OCI-LY3 (cell line): ENCODE measurements around the gene SIL1.

Experiments
- H2AFZ ChIP-seq: fragments of 200-600, 300-600 bp; shearing (Covaris generic); 2 replicates; pipeline ENCODE4 v1.6.0; 2014; ENCODE audit warnings: antibody characterized with exemption, low read depth, low read length
- H3K27ac ChIP-seq: fragments of 200-600, 300-600 bp; sonication (generic); 2 replicates; pipeline ENCODE4 v1.5.1; 2014; ENCODE audit warnings: mild to moderate bottlenecking, low read length, moderate library complexity, mixed read lengths
- H3K27me3 ChIP-seq: fragments of 200-600, 300-600 bp; sonication (generic); 2 replicates; pipeline ENCODE4 v1.6.1; 2014; ENCODE audit warnings: low read depth, low read length, mixed read lengths
- H3K36me3 ChIP-seq: fragments of 200-600, 300-600 bp; sonication (generic); replicated peaks from 2 replicates; pipeline ENCODE3; 2014; ENCODE audit warnings: low read depth, low read length, mixed read lengths
- H3K4me1 ChIP-seq: fragments of 300-600, 200-600 bp; sonication (generic); 2 replicates; pipeline ENCODE4 v1.6.1; 2014; ENCODE audit warnings: low read length, mixed read lengths
- H3K4me2 ChIP-seq: fragments of 200-600, 300-600 bp; sonication (generic); 2 replicates; pipeline ENCODE4 v1.6.1; 2014; ENCODE audit warnings: low read length, mixed read lengths
- H3K4me3 ChIP-seq: fragments of 300-600, 200-600 bp; sonication (generic); 2 replicates; pipeline ENCODE4 v1.5.1; 2014; ENCODE audit warnings: antibody characterized with exemption, mild to moderate bottlenecking, low read length, moderate library complexity
- H3K79me2 ChIP-seq: fragments of 300-600, 200-600 bp; shearing (Covaris generic); 2 replicates; pipeline ENCODE4 v1.6.1; 2014; ENCODE audit warnings: mild to moderate bottlenecking, low read length, mixed read lengths
- H3K9ac ChIP-seq: fragments of 300-600, 200-600 bp; shearing (Covaris generic); 2 replicates; pipeline ENCODE4 v1.6.0; 2014; ENCODE audit warnings: mild to moderate bottlenecking, low read length, moderate library complexity
- H3K9me3 ChIP-seq: fragments of 200-600, 300-600 bp; shearing (Covaris generic); 2 replicates; pipeline ENCODE4 v1.6.1; 2014; ENCODE audit warnings: low read length, mixed read lengths; ENCODE audit not compliant: insufficient read depth
- H4K20me1 ChIP-seq: fragments of 200-600, 300-600 bp; sonication (generic); 2 replicates; pipeline ENCODE4 v1.6.1; 2016; ENCODE audit warnings: low read length, mixed read lengths; ENCODE audit not compliant: insufficient read depth
- CTCF ChIP-seq: fragments of 200-600, 300-600 bp; sonication (generic); IDR thresholded peaks from 2 replicates; pipeline ENCODE4 v1.5.1; 2014; ENCODE audit warnings: antibody characterized with exemption, low read length, low read depth
- EZH2phosphoT487 ChIP-seq: fragments of 200-600 bp; shearing (Covaris generic); IDR thresholded peaks from 2 replicates; pipeline ENCODE4 v1.6.1; 2018; ENCODE audit warnings: antibody characterized with exemption, mixed run types, low read depth

Gene SIL1

GRCh38 chr5:139241139-139241538 is 43.0 kb upstream of the SIL1 start:
- H3K27me3 ChIP-seq: no peaks in the 10 kb centered on the region; the same call in 1 of the 2 replicates
- no peak overlapping the region for H3K4me2 ChIP-seq
- no peaks in the 10 kb centered on the region for H4K20me1 ChIP-seq
- no peak overlapping the region for H3K4me3 ChIP-seq
- no peaks in the 10 kb centered on the region for H3K36me3 ChIP-seq
- H3K4me1 ChIP-seq: no peaks in the 10 kb centered on the region
- no peak overlapping the region for H2AFZ ChIP-seq
- H3K79me2 ChIP-seq: no peaks in the 10 kb centered on the region
- no peak overlapping the region for H3K27ac ChIP-seq
- no peak overlapping the region for H3K9ac ChIP-seq
- no peaks in the 10 kb centered on the region for H3K9me3 ChIP-seq
- TF ChIP-seq CTCF: no peak
- TF ChIP-seq EZH2phosphoT487: no peak

- no peaks in the 10 kb centered on the region for H3K4me1 ChIP-seq
These were observed 38.3 kb upstream of the SIL1 start for GRCh38 chr5:139236479-139236878.

GRCh38 chr5:139232147-139232724 is 34.1 kb upstream of the SIL1 start:
- H3K27me3 ChIP-seq: no peaks in the 10 kb centered on the region
- H3K27ac ChIP-seq: no peak overlapping the region
- no peaks in the 10 kb centered on the region for H3K79me2 ChIP-seq
- no peaks in the 10 kb centered on the region for H4K20me1 ChIP-seq
- H3K4me3 ChIP-seq: no peak overlapping the region
- H3K9me3 ChIP-seq: no peaks in the 10 kb centered on the region
- no peak overlapping the region for H3K4me2 ChIP-seq
- H3K36me3 ChIP-seq: no peaks in the 10 kb centered on the region
- no peak overlapping the region for H3K9ac ChIP-seq
- no peak for TF ChIP-seq EZH2phosphoT487
- TF ChIP-seq CTCF: no peak
- H3K4me1 ChIP-seq: no peaks in the 10 kb centered on the region
- no peak overlapping the region for H2AFZ ChIP-seq

More at GRCh38 chr5:139236479-139236878, 38.3 kb upstream of the SIL1 start:
- no peak overlapping the region for H3K27ac ChIP-seq
- TF ChIP-seq CTCF (no peak), EZH2phosphoT487 (no peak)
- H2AFZ ChIP-seq: no peak overlapping the region
- H3K4me3 ChIP-seq: no peak overlapping the region
- H4K20me1 ChIP-seq: no peaks in the 10 kb centered on the region
- no peak overlapping the region for H3K9ac ChIP-seq
- no peaks in the 10 kb centered on the region; the same call in 1 of the 2 replicates for H3K27me3 ChIP-seq
- no peak overlapping the region for H3K4me2 ChIP-seq
- H3K79me2 ChIP-seq: no peaks in the 10 kb centered on the region
- H3K9me3 ChIP-seq: no peaks in the 10 kb centered on the region
- no peaks in the 10 kb centered on the region for H3K36me3 ChIP-seq

- no peak overlapping the region for H3K4me3 ChIP-seq
- H4K20me1 ChIP-seq: no peaks in the 10 kb centered on the region
- TF ChIP-seq CTCF: no peak
- TF ChIP-seq EZH2phosphoT487: no peak
- H3K9ac ChIP-seq: no peak overlapping the region
- H3K27ac ChIP-seq: no peak overlapping the region
- no peaks in the 10 kb centered on the region for H3K27me3 ChIP-seq
- no peaks in the 10 kb centered on the region for H3K4me1 ChIP-seq
- no peaks in the 10 kb centered on the region for H3K79me2 ChIP-seq
- no peak overlapping the region for H2AFZ ChIP-seq
- no peak overlapping the region for H3K4me2 ChIP-seq
- no peaks in the 10 kb centered on the region for H3K36me3 ChIP-seq
- H3K9me3 ChIP-seq: no peaks in the 10 kb centered on the region
These were observed 30.1 kb upstream of the SIL1 start for GRCh38 chr5:139228201-139228803.
